B cell (primary cell): ENCODE results near the gene CAMTA1.

Experiments
- CTCF ChIP-seq: fragments of 200-600 bp; IDR thresholded peaks from one replicate; pipeline ENCODE4 v1.8.0; 2022; ENCODE audit warnings: antibody characterized with exemption, mild to moderate bottlenecking
- EZH2 ChIP-seq: IDR thresholded peaks from 2 replicates; pipeline ENCODE4 v1.6.1; 2012; ENCODE audit warnings: borderline replicate concordance, low read depth, mild to moderate bottlenecking, moderate library complexity, low read length; ENCODE audit not compliant: insufficient read depth, poor library complexity, severe bottlenecking

GRCh38 chr1:6888870-6889269 lies 103.6 kb downstream of the CAMTA1 start:
- TF ChIP-seq CTCF (no peak), EZH2 (no peak)
